Epithelial cell of esophagus (primary cell): ENCODE results near the gene CCDC6.

Experiments
- DNase-seq: peaks from one replicate; pipeline ENCODE4 v3.0.0; 2010; ENCODE audit warnings: low read depth
- H3K4me3 ChIP-seq: 2 replicates; pipeline ENCODE4 v1.5.1; 2011; ENCODE audit warnings: mild to moderate bottlenecking, low read length, control low read depth
- CTCF ChIP-seq: IDR thresholded peaks from 2 replicates; pipeline ENCODE4 v1.5.1; 2011; ENCODE audit warnings: low read depth, mild to moderate bottlenecking, low read length, control low read depth, inconsistent platforms; ENCODE audit not compliant: insufficient read depth; ENCODE audit errors: missing control alignments

Gene CCDC6

GRCh38 chr10:59907537-59907917, 1.2 kb upstream of the CCDC6 start:
- H3K4me3 ChIP-seq = peak overlapping the region; percentile 95
- TF ChIP-seq CTCF = no peak
- DNase-seq = no peak

- no peak for TF ChIP-seq CTCF
- DNase-seq = no peak
These were observed 482 bp downstream of the CCDC6 start for GRCh38 chr10:59905731-59906416.

GRCh38 chr10:59905066-59905730, 1.2 kb downstream of the CCDC6 start:
- H3K4me3 ChIP-seq = peak overlapping the region; percentile 95
- no peak for TF ChIP-seq CTCF
- DNase-seq = no peak

More at GRCh38 chr10:59905731-59906416, 482 bp downstream of the CCDC6 start:
- peak overlapping the region; percentile 95 for H3K4me3 ChIP-seq

- TF ChIP-seq CTCF = no peak
- DNase-seq = no peak
- peak overlapping the region; percentile 95 for H3K4me3 ChIP-seq
These were observed 1.8 kb downstream of the CCDC6 start for GRCh38 chr10:59904426-59905065.

GRCh38 chr10:59903871-59904270, 2.5 kb downstream of the CCDC6 start:
- peak overlapping the region; percentile 95 for H3K4me3 ChIP-seq
- no peak for DNase-seq

GRCh38 chr10:59902016-59902415, 4.3 kb downstream of the CCDC6 start:
- H3K4me3 ChIP-seq = no peak overlapping the region
- DNase-seq = no peak
- TF ChIP-seq CTCF = no peak

More at GRCh38 chr10:59903871-59904270, 2.5 kb downstream of the CCDC6 start:
- TF ChIP-seq CTCF = no peak
